Measurements from ENCODE around the gene RMND5B. TPM values are rescaled to one million over a fixed set of nuclear protein-coding genes. Genes with fewer than 3 reads are reported as not detected.
"Not testable (repeated sequence)": the region's sequence is repeated elsewhere in the genome, so short reads cannot be mapped to it uniquely, and the experiment has no call there.

Gene RMND5B
- total RNA-seq, 1 donor, result 10.2 TPM

DNA sequence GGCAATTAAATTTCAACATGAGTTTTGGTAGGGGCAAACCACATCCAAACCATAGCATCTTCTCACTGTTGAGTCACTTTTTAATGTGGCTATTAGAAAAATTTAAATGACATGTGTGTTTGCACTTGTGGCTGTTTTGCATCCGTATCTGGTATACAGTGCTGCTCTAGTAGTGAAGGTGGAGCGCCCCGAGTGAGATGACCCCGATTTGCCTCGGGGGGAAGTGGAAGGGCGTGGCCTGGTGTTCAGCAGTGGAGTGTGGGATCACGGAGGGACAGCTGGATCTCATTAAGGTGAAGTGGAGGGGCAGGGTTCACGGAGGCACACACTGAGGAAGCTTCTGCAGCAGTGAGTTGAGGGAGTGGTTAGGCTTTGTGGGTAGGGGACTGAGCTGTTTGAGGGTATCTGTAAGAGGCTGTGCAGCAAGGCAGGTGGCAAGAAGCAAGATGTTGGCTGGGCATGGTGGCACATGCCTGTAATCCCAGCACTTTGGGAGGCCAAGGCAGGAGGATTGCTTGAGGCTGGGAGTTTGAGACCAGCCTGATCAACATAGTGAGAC, 62.5 kb downstream of the RMND5B start:
- H3K9me3 ChIP-seq (ENCODE audit: low read depth, low read length), result no peaks in the 10 kb centered on the region
- no peaks in the 10 kb centered on the region for H3K27me3 ChIP-seq (ENCODE audit: insufficient read depth, low read length)
- no peak overlapping the region for H3K4me3 ChIP-seq (ENCODE audit: low read length)
- H3K4me1 ChIP-seq (ENCODE audit: insufficient read depth, low read length), result peaks cover 9% of the 10 kb centered on the region

DNA sequence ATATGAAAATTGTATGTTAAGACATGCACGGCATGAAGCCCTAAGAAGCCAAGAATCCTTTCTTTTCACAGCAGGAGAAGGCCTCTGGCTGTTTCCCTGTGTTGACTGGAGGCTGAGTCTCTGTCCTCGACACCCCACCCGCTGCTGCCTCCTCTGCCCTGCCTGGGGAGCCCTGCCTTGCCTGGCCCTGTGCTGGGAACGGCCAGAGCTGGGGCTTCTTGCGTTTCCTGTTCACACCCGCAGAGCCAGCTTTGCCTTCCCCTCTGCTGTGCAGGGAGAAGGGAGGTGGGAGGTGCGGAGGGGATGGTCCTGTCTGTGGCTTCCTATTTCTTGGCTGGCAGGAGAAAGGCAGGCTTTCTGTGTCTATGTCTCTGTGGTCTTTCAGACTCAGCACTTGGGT, 63.2 kb downstream of the RMND5B start:
- Histone ChIP-seq H3K4me3 (ENCODE audit: low read length) (no peak overlapping the region), H3K9me3 (ENCODE audit: low read depth, low read length) (no peaks in the 10 kb centered on the region), H3K4me1 (ENCODE audit: insufficient read depth, low read length) (peaks cover 13% of the 10 kb centered on the region), H3K27me3 (ENCODE audit: insufficient read depth, low read length) (no peaks in the 10 kb centered on the region)

DNA sequence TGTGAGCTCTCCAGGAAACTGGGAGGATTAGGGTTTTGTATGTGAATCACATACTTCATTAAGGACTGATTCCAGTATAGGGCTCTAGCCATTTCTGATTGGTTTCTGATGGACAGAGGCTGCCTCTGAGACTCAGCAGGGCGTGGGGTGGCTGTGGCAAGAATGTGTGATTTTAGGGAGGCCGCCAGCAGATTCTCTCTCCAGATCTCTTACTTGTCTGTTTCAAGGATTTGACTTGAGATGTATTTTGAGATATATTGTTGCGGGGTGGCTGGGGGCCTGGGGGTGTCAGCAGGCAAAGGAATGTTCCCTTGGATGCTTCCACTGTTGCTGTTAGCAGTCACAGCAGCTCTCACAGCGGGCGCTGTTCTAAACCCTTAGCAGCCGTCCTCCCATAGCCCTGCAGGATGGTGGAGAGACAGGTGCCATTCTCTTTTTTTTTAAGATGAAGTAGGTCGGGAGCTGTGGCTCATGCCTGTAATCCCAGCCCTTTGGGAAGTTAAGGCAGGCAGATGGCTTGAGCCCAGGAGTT, 65.5 kb downstream of the RMND5B start:
- Histone ChIP-seq H3K4me1 (ENCODE audit: insufficient read depth, low read length) (peaks cover 15% of the 10 kb centered on the region), H3K27me3 (ENCODE audit: insufficient read depth, low read length) (no peaks in the 10 kb centered on the region), H3K9me3 (ENCODE audit: low read depth, low read length) (no peaks in the 10 kb centered on the region), H3K4me3 (ENCODE audit: low read length) (no peak overlapping the region)

GRCh38 chr5:178196986-178197385, 66.2 kb downstream of the RMND5B start:
- Histone ChIP-seq H3K4me3 (ENCODE audit: low read length) (no peak overlapping the region), H3K4me1 (ENCODE audit: insufficient read depth, low read length) (peaks cover 21% of the 10 kb centered on the region), H3K27me3 (ENCODE audit: insufficient read depth, low read length) (no peaks in the 10 kb centered on the region), H3K9me3 (ENCODE audit: low read depth, low read length) (no peaks in the 10 kb centered on the region)

DNA sequence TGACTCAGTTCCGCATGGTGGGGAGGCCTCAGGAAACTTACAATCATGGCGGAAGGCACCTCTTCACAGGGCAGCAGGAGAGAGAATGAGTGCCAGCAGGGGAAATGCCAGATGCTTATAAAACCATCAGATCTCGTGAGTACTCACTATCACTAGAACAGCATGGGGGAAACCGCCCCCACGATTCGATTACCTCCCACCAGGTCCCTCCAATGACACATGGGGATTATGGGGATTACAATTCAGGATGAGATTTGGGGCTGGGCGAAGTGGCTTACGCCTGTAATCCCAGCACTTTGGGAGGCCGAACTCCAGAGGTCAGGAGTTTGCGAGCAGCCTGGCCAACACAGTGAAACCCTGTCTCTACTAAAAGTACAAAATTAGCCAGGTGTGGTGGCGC, 67.3 kb downstream of the RMND5B start:
- not testable (repeated sequence) for H3K27me3 ChIP-seq (ENCODE audit: insufficient read depth, low read length); H3K9me3 ChIP-seq (ENCODE audit: low read depth, low read length); H3K4me3 ChIP-seq (ENCODE audit: low read length)
- peaks cover 26% of the 10 kb centered on the region for H3K4me1 ChIP-seq (ENCODE audit: insufficient read depth, low read length)

- no peak overlapping the region for H3K4me3 ChIP-seq (ENCODE audit: low read length)
- H3K27me3 ChIP-seq (ENCODE audit: insufficient read depth, low read length), result no peaks in the 10 kb centered on the region
- H3K9me3 ChIP-seq (ENCODE audit: low read depth, low read length), result no peaks in the 10 kb centered on the region
- peaks cover 25% of the 10 kb centered on the region for H3K4me1 ChIP-seq (ENCODE audit: insufficient read depth, low read length)
Observed at GRCh38 chr5:178198706-178199105, 67.9 kb downstream of the RMND5B start.

GRCh38 chr5:178199581-178200434, 69.0 kb downstream of the RMND5B start:
- Histone ChIP-seq H3K27me3 (ENCODE audit: insufficient read depth, low read length) (no peaks in the 10 kb centered on the region), H3K4me1 (ENCODE audit: insufficient read depth, low read length) (peaks cover 20% of the 10 kb centered on the region), H3K4me3 (ENCODE audit: low read length) (no peak overlapping the region), H3K9me3 (ENCODE audit: low read depth, low read length) (no peaks in the 10 kb centered on the region)

Other genes with a start within 250 kb of the RMND5B start
- not detected for gene PROP1, start 134.8 kb upstream of the RMND5B start, total RNA-seq
- gene N4BP3, start 17.5 kb upstream of the RMND5B start, total RNA-seq, result 5.1 TPM
- 47.5 TPM for gene NHP2, start 22.9 kb downstream of the RMND5B start, total RNA-seq
- gene GMCL2, start 56.4 kb downstream of the RMND5B start, total RNA-seq, result not detected
- 27.0 TPM for gene HNRNPAB, start 73.5 kb downstream of the RMND5B start, total RNA-seq
- 38.4 TPM for gene PHYKPL, start 101.8 kb downstream of the RMND5B start, total RNA-seq